ENCODE data around the gene UBE2R2. TPM values are rescaled to one million over a fixed set of nuclear protein-coding genes. Genes with fewer than 3 reads are reported as not detected.
"Not testable (repeated sequence)": the region's sequence is repeated elsewhere in the genome, so short reads cannot be mapped to it uniquely, and the experiment has no call there.

UBE2R2 gene
- total RNA-seq, 5 donors from 2014 or later (not counting 1 experiment from before 2014, with no cell fraction given), result 23.8 to 29.3 (median 28.1) TPM

DNA sequence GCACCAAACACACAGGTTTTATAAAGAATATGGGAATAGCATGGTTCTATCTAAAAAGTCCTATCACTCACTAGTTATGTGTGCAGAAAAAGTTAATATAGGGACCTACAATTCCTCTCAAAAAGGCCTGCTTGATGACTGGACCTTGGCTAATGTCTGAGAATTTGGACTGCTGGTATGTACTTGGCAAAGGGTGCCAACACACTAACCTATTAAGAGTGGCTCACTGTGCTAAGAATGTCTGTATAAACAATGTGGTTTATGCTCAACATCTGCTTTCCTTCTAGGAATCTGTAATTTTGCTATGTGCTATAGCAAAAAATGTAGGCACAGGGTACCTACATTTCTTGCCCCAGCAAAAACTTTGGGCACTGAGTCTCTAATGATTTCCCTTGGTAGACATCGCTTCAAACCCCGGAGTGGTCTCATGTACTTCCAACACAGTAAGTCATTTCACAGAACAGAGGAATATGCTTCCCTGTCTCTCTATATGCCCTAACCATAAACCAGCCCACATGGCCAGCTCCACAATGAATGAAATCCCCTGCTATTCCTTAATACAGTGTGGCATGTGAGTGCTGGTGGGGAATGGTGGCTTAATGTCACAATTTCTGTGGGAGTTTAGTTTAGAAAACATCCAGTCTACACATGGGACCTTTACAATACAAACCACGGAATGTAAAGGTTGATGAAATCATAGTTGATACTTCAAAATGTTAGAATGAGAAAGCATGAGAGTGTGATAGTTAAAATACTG is 130.0 kb downstream of the UBE2R2 start:
- ChIA-PET CTCF (no interaction called here), POLR2A (no interaction called here)
- Mint-ChIP-seq H3K9me3 (no peaks in the 10 kb centered on the region), H3K4me3 (no peak overlapping the region), H3K27me3 (no peaks in the 10 kb centered on the region), H3K27ac (no peak overlapping the region), H3K4me1 (no peaks in the 10 kb centered on the region), H3K36me3 (peaks cover 54% of the 10 kb centered on the region)
- H3K27me3 ChIP-seq (replicated peaks in 1 of 2; ENCODE audit: control insufficient read depth in 2 of 2, extremely low read depth in 1 of 2, insufficient read depth in 2 of 2, low read length in 1 of 2), result no peaks in the 10 kb centered on the region
- no peaks in the 10 kb centered on the region for H3K9me3 ChIP-seq
- H3K4me3 ChIP-seq (ENCODE audit: control insufficient read depth in 1 of 2, extremely low read depth in 1 of 2, low read length in 1 of 2), result no peak overlapping the region
- 100% methylated on average over 3 of the region's 3 CpGs for WGBS (ENCODE audit: insufficient coverage)
- no peaks in the 10 kb centered on the region for H3K4me1 ChIP-seq (ENCODE audit: control insufficient read depth in 1 of 2, extremely low read depth in 1 of 2, insufficient read depth in 2 of 2, low read length in 2 of 2)
- ATAC-seq (replicated peaks in 1 of 4) (no peak), DNase-seq (no peak)
- H3K36me3 ChIP-seq (ENCODE audit: control insufficient read depth in 2 of 2, extremely low read depth in 1 of 2, insufficient read depth in 1 of 2, low read length in 1 of 2), result peaks cover 5 to 53% of the 10 kb centered on the region in 2 donors
- no peak overlapping the region for H3K27ac ChIP-seq (ENCODE audit: low read length)

GRCh38 chr9:33950371-33950770 is 133.4 kb downstream of the UBE2R2 start:
- H3K36me3 Mint-ChIP-seq, result peaks cover 44% of the 10 kb centered on the region
- POLR2A ChIA-PET, result no interaction called here

DNA sequence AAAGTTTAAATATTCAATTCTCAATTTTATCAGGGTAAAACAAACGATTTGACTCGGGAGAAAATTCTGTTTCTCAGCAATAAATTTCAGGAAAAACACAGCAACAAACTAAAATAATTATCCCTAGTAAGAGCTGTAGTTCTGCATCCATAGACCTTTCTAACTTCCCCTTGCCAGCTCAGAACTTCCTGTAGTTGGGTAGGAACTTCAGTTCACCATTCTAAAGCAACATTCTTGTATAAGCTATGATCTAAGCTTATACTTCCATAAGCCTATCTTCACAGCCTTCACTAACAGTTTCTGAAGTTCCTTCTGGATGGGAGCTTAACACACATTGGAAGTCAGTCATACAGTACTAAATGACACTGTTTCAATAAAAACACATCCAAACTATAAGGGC is 135.1 kb downstream of the UBE2R2 start:
- no CpG with 5 or more reads among the region's 2 CpGs for WGBS (ENCODE audit: insufficient coverage)
- H3K4me3 Mint-ChIP-seq, result no peak overlapping the region
- Histone ChIP-seq H3K36me3 (ENCODE audit: control insufficient read depth in 2 of 2, extremely low read depth in 1 of 2, insufficient read depth in 1 of 2, low read length in 1 of 2) (peaks cover 0 to 40% of the 10 kb centered on the region in 2 donors), H3K27me3 (replicated peaks in 1 of 2; ENCODE audit: control insufficient read depth in 2 of 2, extremely low read depth in 1 of 2, insufficient read depth in 2 of 2, low read length in 1 of 2) (no peaks in the 10 kb centered on the region), H3K4me1 (ENCODE audit: control insufficient read depth in 1 of 2, extremely low read depth in 1 of 2, insufficient read depth in 2 of 2, low read length in 2 of 2) (no peaks in the 10 kb centered on the region), H3K9me3 (no peaks in the 10 kb centered on the region), H3K4me3 (ENCODE audit: control insufficient read depth in 1 of 2, extremely low read depth in 1 of 2, low read length in 1 of 2) (no peak overlapping the region), H3K27ac (ENCODE audit: low read length) (no peak overlapping the region)
- no peaks in the 10 kb centered on the region for H3K9me3 Mint-ChIP-seq
- DNase-seq, result no peak
- peaks cover 46% of the 10 kb centered on the region for H3K36me3 Mint-ChIP-seq
- ATAC-seq (replicated peaks in 1 of 4), result no peak
- H3K27me3 Mint-ChIP-seq, result no peaks in the 10 kb centered on the region
- ChIA-PET CTCF (interaction anchor here in 1 of 2 donors (0.6 to 1.2 kb wide), 2 partner anchors 13 to 138 kb away, joined by 3 to 6 read pairs; no protein-coding TSS in a partner anchor), POLR2A (interaction anchor here in 1 of 2 donors (0.6 kb wide), 2 partner anchors 335 to 1400 kb away, joined by 3 read pairs; partner anchors contain the start of gene SMIM27)
- H3K4me1 Mint-ChIP-seq, result no peaks in the 10 kb centered on the region
- no peak overlapping the region for H3K27ac Mint-ChIP-seq

More at GRCh38 chr9:33950371-33950770, 133.4 kb downstream of the UBE2R2 start:
- Histone ChIP-seq H3K36me3 (ENCODE audit: control insufficient read depth in 2 of 2, extremely low read depth in 1 of 2, insufficient read depth in 1 of 2, low read length in 1 of 2) (peaks cover 0 to 44% of the 10 kb centered on the region in 2 donors), H3K27ac (ENCODE audit: low read length) (no peak overlapping the region), H3K4me1 (ENCODE audit: control insufficient read depth in 1 of 2, extremely low read depth in 1 of 2, insufficient read depth in 2 of 2, low read length in 2 of 2) (no peaks in the 10 kb centered on the region), H3K4me3 (ENCODE audit: control insufficient read depth in 1 of 2, extremely low read depth in 1 of 2, low read length in 1 of 2) (no peak overlapping the region), H3K9me3 (no peaks in the 10 kb centered on the region), H3K27me3 (replicated peaks in 1 of 2; ENCODE audit: control insufficient read depth in 2 of 2, extremely low read depth in 1 of 2, insufficient read depth in 2 of 2, low read length in 1 of 2) (no peaks in the 10 kb centered on the region)
- ATAC-seq (replicated peaks in 1 of 4), result no peak
- no peak for DNase-seq
- Mint-ChIP-seq H3K4me3 (no peak overlapping the region), H3K9me3 (no peaks in the 10 kb centered on the region), H3K27ac (no peak overlapping the region), H3K4me1 (no peaks in the 10 kb centered on the region), H3K27me3 (no peaks in the 10 kb centered on the region)
- no CpG with 5 or more reads among the region's 1 CpG for WGBS (ENCODE audit: insufficient coverage)
- CTCF ChIA-PET, result interaction anchor here in 1 of 2 donors (0.6 kb wide), 1 partner anchor 152 kb away, joined by 3 read pairs; no protein-coding TSS in a partner anchor

- Mint-ChIP-seq H3K9me3 (no peaks in the 10 kb centered on the region), H3K4me3 (no peak overlapping the region), H3K36me3 (peaks cover 46% of the 10 kb centered on the region), H3K4me1 (no peaks in the 10 kb centered on the region), H3K27ac (no peak overlapping the region), H3K27me3 (no peaks in the 10 kb centered on the region)
- DNase-seq (no peak), ATAC-seq (replicated peaks in 1 of 4) (no peak)
- Histone ChIP-seq H3K27ac (ENCODE audit: low read length) (no peak overlapping the region), H3K9me3 (no peaks in the 10 kb centered on the region), H3K4me3 (ENCODE audit: control insufficient read depth in 1 of 2, extremely low read depth in 1 of 2, low read length in 1 of 2) (no peak overlapping the region), H3K27me3 (replicated peaks in 1 of 2; ENCODE audit: control insufficient read depth in 2 of 2, extremely low read depth in 1 of 2, insufficient read depth in 2 of 2, low read length in 1 of 2) (no peaks in the 10 kb centered on the region), H3K36me3 (ENCODE audit: control insufficient read depth in 2 of 2, extremely low read depth in 1 of 2, insufficient read depth in 1 of 2, low read length in 1 of 2) (peaks cover 0 to 40% of the 10 kb centered on the region in 2 donors), H3K4me1 (ENCODE audit: control insufficient read depth in 1 of 2, extremely low read depth in 1 of 2, insufficient read depth in 2 of 2, low read length in 2 of 2) (no peaks in the 10 kb centered on the region)
- POLR2A ChIA-PET, result no interaction called here
- CTCF ChIA-PET, result no interaction called here
- 100% methylated on average over 1 of the region's 4 CpGs for WGBS (ENCODE audit: insufficient coverage)
Observed at GRCh38 chr9:33956544-33956943, 139.6 kb downstream of the UBE2R2 start.

GRCh38 chr9:33959725-33960124 is 142.8 kb downstream of the UBE2R2 start:
- no peaks in the 10 kb centered on the region for H3K9me3 ChIP-seq
- H3K27me3 ChIP-seq (replicated peaks in 1 of 2; ENCODE audit: control insufficient read depth in 2 of 2, extremely low read depth in 1 of 2, insufficient read depth in 2 of 2, low read length in 1 of 2), result no peaks in the 10 kb centered on the region
- no peak overlapping the region for H3K4me3 ChIP-seq (ENCODE audit: control insufficient read depth in 1 of 2, extremely low read depth in 1 of 2, low read length in 1 of 2)
- H3K27ac ChIP-seq (ENCODE audit: low read length), result no peak overlapping the region
- Mint-ChIP-seq H3K4me3 (no peak overlapping the region), H3K4me1 (peaks cover 0 to 1% (median 0%) of the 10 kb centered on the region in 3 donors), H3K9me3 (no peaks in the 10 kb centered on the region), H3K27ac (no peak overlapping the region), H3K27me3 (no peaks in the 10 kb centered on the region), H3K36me3 (peaks cover 40% of the 10 kb centered on the region)
- no CpG with 5 or more reads among the region's 2 CpGs for WGBS (ENCODE audit: insufficient coverage)
- peaks cover 0 to 24% of the 10 kb centered on the region in 2 donors for H3K36me3 ChIP-seq (ENCODE audit: control insufficient read depth in 2 of 2, extremely low read depth in 1 of 2, insufficient read depth in 1 of 2, low read length in 1 of 2)
- H3K4me1 ChIP-seq (ENCODE audit: control insufficient read depth in 1 of 2, extremely low read depth in 1 of 2, insufficient read depth in 2 of 2, low read length in 2 of 2), result no peaks in the 10 kb centered on the region
- ChIA-PET CTCF (no interaction called here), POLR2A (interaction anchor here in 1 of 2 donors (0.6 kb wide), 1 partner anchor 898 kb away, joined by 3 read pairs; no protein-coding TSS in a partner anchor)
- no peak for DNase-seq
- ATAC-seq (replicated peaks in 1 of 4), result no peak

DNA sequence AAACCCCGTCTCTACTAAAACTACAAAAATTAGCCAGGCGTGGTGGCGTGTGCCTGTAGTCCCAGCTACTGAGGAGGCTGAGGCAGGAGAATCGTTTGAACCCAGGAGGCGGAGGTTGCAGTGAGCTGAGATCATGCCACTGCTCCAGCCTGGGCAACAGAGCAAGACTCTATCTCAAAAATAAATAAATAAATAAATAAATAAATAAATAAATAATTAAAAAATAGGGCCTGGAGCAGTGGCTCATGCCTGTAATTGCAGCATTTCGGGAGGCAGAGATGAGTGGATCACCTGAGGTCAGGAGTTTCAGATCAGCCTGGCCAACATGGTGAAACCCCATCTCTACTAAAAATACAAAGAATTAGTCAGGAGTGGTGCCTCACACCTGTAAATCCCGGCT is 145.5 kb downstream of the UBE2R2 start:
- H3K4me1 ChIP-seq (ENCODE audit: control insufficient read depth in 1 of 2, extremely low read depth in 1 of 2, insufficient read depth in 2 of 2, low read length in 2 of 2); DNase-seq; H3K4me3 ChIP-seq (ENCODE audit: control insufficient read depth in 1 of 2, extremely low read depth in 1 of 2, low read length in 1 of 2); CTCF ChIA-PET; H3K27me3 Mint-ChIP-seq; ATAC-seq (replicated peaks in 1 of 4); POLR2A ChIA-PET; H3K9me3 ChIP-seq; H3K9me3 Mint-ChIP-seq; H3K27me3 ChIP-seq (replicated peaks in 1 of 2; ENCODE audit: control insufficient read depth in 2 of 2, extremely low read depth in 1 of 2, insufficient read depth in 2 of 2, low read length in 1 of 2); H3K4me1 Mint-ChIP-seq; H3K27ac ChIP-seq (ENCODE audit: low read length); H3K4me3 Mint-ChIP-seq; H3K27ac Mint-ChIP-seq: not testable (repeated sequence)
- H3K36me3 Mint-ChIP-seq, result peaks cover 31% of the 10 kb centered on the region
- WGBS (ENCODE audit: insufficient coverage), result no CpG with 5 or more reads among the region's 7 CpGs
- H3K36me3 ChIP-seq (ENCODE audit: control insufficient read depth in 2 of 2, extremely low read depth in 1 of 2, insufficient read depth in 1 of 2, low read length in 1 of 2), result peaks cover 0 to 21% of the 10 kb centered on the region in 2 donors

Data from T-cell (primary cell).